PC-3 (cell line): ENCODE data around the gene TMEM192. TPM values are rescaled to one million over a fixed set of nuclear protein-coding genes. Genes with fewer than 3 reads are reported as not detected.

Experiments
- ATAC-seq: fragments of 200-7000 bp; cut with Tn5 transposase; 2 replicates; pipeline ENCODE4 v1.9.1; 2020; ENCODE audit warnings: mild to moderate bottlenecking, moderate library complexity
- BruUV-seq: library from RNA; stranded (reverse); fragments of 400-500 nt; replicated peaks from 2 replicates; lab custom pipeline; 2021; lab: Mats Ljungman, UMichigan
- CTCF ChIA-PET: fragments of 300-600 bp; sonication (Branson Sonifier 250); formaldehyde crosslinking; loops from one replicate; lab custom pipeline; 2022; ENCODE audit warnings: antibody characterized with exemption; lab: Charles Lee
- POLR2A ChIA-PET: fragments of 300-600 bp; sonication (Branson Sonifier 250); formaldehyde crosslinking; loops from one replicate; lab custom pipeline; 2022; ENCODE audit warnings: antibody characterized with exemption; ENCODE audit not compliant: unreplicated experiment; lab: Charles Lee
- DNase-seq: peaks from one replicate; pipeline ENCODE4 v3.0.0-alpha.2; 2015
- H2AFZ ChIP-seq: fragments of 300-600 bp; sonication (generic); 2 replicates; pipeline ENCODE4 v1.6.0; 2016; ENCODE audit warnings: antibody characterized with exemption, low read length
- H3F3A ChIP-seq: fragments of 300-600 bp; sonication (generic); one replicate; pipeline ENCODE4 v1.6.0; 2017; ENCODE audit warnings: antibody characterized with exemption, low read length, control low read depth, mild to moderate bottlenecking; ENCODE audit not compliant: unreplicated experiment
- H3K27ac ChIP-seq: fragments of 300-600 bp; sonication (generic); 2 replicates; pipeline ENCODE4 v1.5.1; 2016; ENCODE audit warnings: mild to moderate bottlenecking, low read length
- H3K27me3 ChIP-seq: fragments of 300-600 bp; sonication (generic); 2 replicates; pipeline ENCODE4 v1.6.1; 2016; ENCODE audit warnings: low read length, mixed read lengths
- H3K36me3 ChIP-seq: fragments of 300-600 bp; sonication (generic); 2 replicates; pipeline ENCODE4 v1.6.1; 2016; ENCODE audit warnings: low read depth, mixed run types, low read length, mixed read lengths
- H3K4me1 ChIP-seq: fragments of 300-600 bp; sonication (generic); 2 replicates; pipeline ENCODE4 v1.5.1; 2016; ENCODE audit warnings: low read length; ENCODE audit not compliant: insufficient read depth
- H3K4me2 ChIP-seq: fragments of 300-600 bp; sonication (generic); 2 replicates; pipeline ENCODE4 v1.6.0; 2016; ENCODE audit warnings: low read length
- H3K4me3 ChIP-seq: fragments of 300-600 bp; sonication (generic); 2 replicates; pipeline ENCODE4 v1.5.1; 2016; ENCODE audit warnings: mild to moderate bottlenecking, low read length, mixed read lengths
- H3K79me2 ChIP-seq: fragments of 300-600 bp; sonication (generic); 2 replicates; pipeline ENCODE4 v1.6.1; 2017; ENCODE audit warnings: low read length, mixed read lengths
- H3K9ac ChIP-seq: fragments of 300-600 bp; sonication (generic); 2 replicates; pipeline ENCODE4 v1.6.0; 2016; ENCODE audit warnings: mild to moderate bottlenecking, low read length
- H3K9me2 ChIP-seq: fragments of 300-600 bp; sonication (generic); replicated peaks from 2 replicates; pipeline ENCODE4 v1.6.1; 2016; ENCODE audit warnings: mixed run types, low read length, mixed read lengths
- H3K9me3 ChIP-seq: fragments of 300-600 bp; sonication (generic); 2 replicates; pipeline ENCODE4 v1.6.1; 2016; ENCODE audit warnings: low read length, mixed read lengths
- H4K20me1 ChIP-seq: fragments of 300-600 bp; sonication (generic); 2 replicates; pipeline ENCODE4 v1.6.1; 2016; ENCODE audit warnings: low read length, mixed read lengths
- EZH2 ChIP-seq: fragments of 300-600 bp; sonication (generic); IDR thresholded peaks from one replicate; pipeline ENCODE4 v1.6.1; 2017; ENCODE audit warnings: antibody characterized with exemption, mild to moderate bottlenecking, low read length; ENCODE audit not compliant: unreplicated experiment
- EZH2phosphoT487 ChIP-seq: fragments of 300-600 bp; sonication (generic); IDR thresholded peaks from 2 replicates; pipeline ENCODE4 v1.6.1; 2018; ENCODE audit warnings: mild to moderate bottlenecking, antibody characterized with exemption, low read length, borderline replicate concordance
- intact Hi-C: fragments of 100-400 bp; cut with micrococcal nuclease; formaldehyde crosslinking; loops from 2 replicates; pipeline ENCODE4 v1.9.0; 2023
- total RNA-seq: library from RNA; depleted of rRNA; stranded (reverse); fragments of >200 nt; gene quantifications from 2 replicates; pipeline ENCODE4 v1.2.3, GENCODE V29; 2014
- TF ChIP-seq, protein P1 (sequence below): fragments of 300-600 bp; sonication (generic); conservative IDR thresholded peaks from 2 replicates; pipeline ENCODE4 v1.5.1; 2017; ENCODE audit warnings: antibody characterized with exemption, low read depth, mild to moderate bottlenecking, low read length

Gene TMEM192
- total RNA-seq, 1 experiment from 2014 or later, result 7.4 TPM

DNA sequence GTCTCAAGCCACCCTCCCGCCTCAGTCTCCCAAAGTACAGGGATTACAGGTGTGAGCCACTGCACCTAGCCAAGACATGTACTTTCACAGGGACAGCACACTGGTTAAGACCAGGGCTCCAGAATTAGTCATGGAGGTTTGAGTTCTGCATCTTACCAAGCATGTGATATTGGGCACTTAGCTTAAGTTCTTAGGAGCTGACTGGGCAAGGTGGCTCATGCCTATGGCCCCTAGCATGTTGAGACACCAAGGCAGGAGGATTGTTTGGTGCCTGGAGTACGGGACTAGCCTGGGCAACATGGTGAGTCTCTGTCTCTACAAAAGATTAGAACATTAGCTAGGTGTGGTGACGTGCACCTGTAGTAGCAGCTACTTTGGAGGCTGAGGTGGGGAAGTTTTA, 2.6 kb upstream of the TMEM192 start:
- Histone ChIP-seq H2AFZ (no peak overlapping the region), H3K4me1 (0 out of 2 replicates have a peak, but pooled peaks cover 5% of the 10 kb centered on the region), H3K9me3 (no peaks in the 10 kb centered on the region), H3K27ac (no peak overlapping the region), H3K9ac (no peak overlapping the region), H4K20me1 (no peaks in the 10 kb centered on the region), H3K79me2 (peaks cover 7% of the 10 kb centered on the region), H3K9me2 (no peaks in the 10 kb centered on the region), H3K36me3 (no peaks in the 10 kb centered on the region), H3F3A (no peaks in the 10 kb centered on the region), H3K4me2 (no peak overlapping the region), H3K4me3 (no peak overlapping the region), H3K27me3 (no peaks in the 10 kb centered on the region)
- no peak for TF ChIP-seq EZH2phosphoT487
- ATAC-seq (no peak), DNase-seq (no peak)
- ChIA-PET POLR2A (no interaction called here), CTCF (no interaction called here)
- no TSS peak for BruUV-seq
- intact Hi-C loops, result no loop called here

DNA sequence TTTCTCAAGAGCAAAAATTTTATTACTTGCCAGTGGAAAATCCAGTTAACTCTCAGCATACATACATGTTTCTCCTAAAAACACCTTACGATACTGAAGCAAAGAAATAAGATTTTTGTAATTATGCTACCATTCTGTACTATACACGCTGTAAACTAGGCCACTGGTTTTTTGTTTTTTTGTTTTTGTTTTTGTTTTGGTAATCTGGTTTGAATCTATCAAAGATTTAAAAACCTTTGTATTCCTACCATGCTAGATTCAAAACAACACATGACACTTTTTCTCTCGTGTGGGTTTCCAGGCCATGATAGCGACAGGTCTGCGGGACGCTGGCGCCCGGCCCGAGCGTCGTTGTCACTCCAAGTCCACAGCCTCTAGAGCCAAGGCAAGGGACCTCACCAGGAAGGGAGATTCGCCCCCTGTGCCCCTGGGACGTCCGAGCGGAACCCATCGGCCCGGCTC, 723 bp downstream of the TMEM192 start:
- Histone ChIP-seq H3K27ac (no peak overlapping the region), H3K36me3 (no peaks in the 10 kb centered on the region), H2AFZ (peak overlapping the region; percentile 96), H4K20me1 (no peaks in the 10 kb centered on the region), H3K9ac (peak overlapping the region; percentile 85), H3K4me3 (peak overlapping the region; percentile 95), H3K27me3 (no peaks in the 10 kb centered on the region), H3K79me2 (peaks cover 7% of the 10 kb centered on the region), H3K9me3 (no peaks in the 10 kb centered on the region), H3K4me1 (0 out of 2 replicates have a peak, but pooled peaks cover 5% of the 10 kb centered on the region), H3K4me2 (peak overlapping the region; percentile 99), H3F3A (no peaks in the 10 kb centered on the region), H3K9me2 (no peaks in the 10 kb centered on the region)
- BruUV-seq, result no TSS peak
- intact Hi-C loops, result loop anchor here (5.0 kb wide), 1 partner anchor 215 kb away; the partner anchor contains the start of gene MSMO1
- ChIA-PET POLR2A (interaction anchor here (0.7 kb wide), 1 partner anchor 387 kb away, joined by 3 read pairs; no protein-coding TSS in a partner anchor), CTCF (no interaction called here)
- ATAC-seq (no peak), DNase-seq (peak; percentile 30)
- TF ChIP-seq EZH2, result no peak

DNA sequence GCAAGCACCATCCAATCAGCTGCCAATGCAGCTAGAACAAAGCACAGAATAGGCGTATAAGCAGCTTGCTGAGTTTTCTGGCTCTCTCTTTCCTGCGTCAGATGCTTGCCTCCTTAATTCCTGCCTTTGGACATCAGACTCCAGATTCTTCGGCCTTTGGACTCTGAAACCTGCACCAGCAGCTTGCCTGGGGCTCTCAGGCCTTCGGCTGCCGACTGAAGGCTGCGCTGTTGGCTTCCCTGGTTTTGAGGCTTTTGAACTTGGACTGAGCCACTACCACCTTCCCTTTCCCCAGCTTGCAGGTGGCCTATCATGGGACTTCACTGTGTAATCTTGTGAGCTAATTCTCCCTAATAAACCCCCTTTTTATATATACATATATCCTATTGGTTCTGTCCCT, 6.1 kb downstream of the TMEM192 start:
- BruUV-seq, result no TSS peak
- Histone ChIP-seq H4K20me1 (no peaks in the 10 kb centered on the region), H3K79me2 (peaks cover under 1% of the 10 kb centered on the region; the same call in 1 of the 2 replicates), H3K4me3 (no peak overlapping the region), H3K4me2 (no peak overlapping the region), H3F3A (no peaks in the 10 kb centered on the region), H3K9ac (no peak overlapping the region), H3K27ac (no peak overlapping the region), H3K9me3 (no peaks in the 10 kb centered on the region), H3K4me1 (no peaks in the 10 kb centered on the region), H3K36me3 (no peaks in the 10 kb centered on the region), H3K9me2 (no peaks in the 10 kb centered on the region), H2AFZ (no peak overlapping the region), H3K27me3 (no peaks in the 10 kb centered on the region)
- no peak for TF ChIP-seq EZH2
- no peak for TF ChIP-seq EZH2phosphoT487
- TF ChIP-seq, protein P1, sequence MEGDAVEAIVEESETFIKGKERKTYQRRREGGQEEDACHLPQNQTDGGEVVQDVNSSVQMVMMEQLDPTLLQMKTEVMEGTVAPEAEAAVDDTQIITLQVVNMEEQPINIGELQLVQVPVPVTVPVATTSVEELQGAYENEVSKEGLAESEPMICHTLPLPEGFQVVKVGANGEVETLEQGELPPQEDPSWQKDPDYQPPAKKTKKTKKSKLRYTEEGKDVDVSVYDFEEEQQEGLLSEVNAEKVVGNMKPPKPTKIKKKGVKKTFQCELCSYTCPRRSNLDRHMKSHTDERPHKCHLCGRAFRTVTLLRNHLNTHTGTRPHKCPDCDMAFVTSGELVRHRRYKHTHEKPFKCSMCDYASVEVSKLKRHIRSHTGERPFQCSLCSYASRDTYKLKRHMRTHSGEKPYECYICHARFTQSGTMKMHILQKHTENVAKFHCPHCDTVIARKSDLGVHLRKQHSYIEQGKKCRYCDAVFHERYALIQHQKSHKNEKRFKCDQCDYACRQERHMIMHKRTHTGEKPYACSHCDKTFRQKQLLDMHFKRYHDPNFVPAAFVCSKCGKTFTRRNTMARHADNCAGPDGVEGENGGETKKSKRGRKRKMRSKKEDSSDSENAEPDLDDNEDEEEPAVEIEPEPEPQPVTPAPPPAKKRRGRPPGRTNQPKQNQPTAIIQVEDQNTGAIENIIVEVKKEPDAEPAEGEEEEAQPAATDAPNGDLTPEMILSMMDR, result no peak
- CTCF ChIA-PET, result no interaction called here
- intact Hi-C loops, result no loop called here
- POLR2A ChIA-PET, result no interaction called here
- ATAC-seq, result no peak
- no peak for DNase-seq

DNA sequence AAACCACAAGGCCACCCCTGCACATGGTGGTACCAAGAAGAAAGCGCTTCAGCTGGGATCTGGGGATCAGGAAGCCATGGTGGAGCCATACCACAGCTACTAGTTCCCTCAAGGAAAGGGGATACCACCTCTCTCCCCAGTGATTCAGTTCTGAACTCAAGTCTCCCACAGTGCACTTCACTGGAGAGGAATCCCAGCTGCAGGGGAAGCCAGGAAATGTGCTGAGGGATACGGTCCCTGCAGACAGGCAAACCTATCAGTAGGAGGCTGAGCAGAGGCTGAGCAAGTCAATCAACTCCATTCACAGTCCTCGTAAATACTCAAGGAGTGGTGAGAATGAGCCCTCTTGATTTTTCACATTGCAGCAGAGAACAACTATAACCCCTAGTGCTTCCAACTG, 11.0 kb downstream of the TMEM192 start:
- H3F3A ChIP-seq, result no peaks in the 10 kb centered on the region
- BruUV-seq, result no TSS peak
- H3K27me3 ChIP-seq, result no peaks in the 10 kb centered on the region
- no peaks in the 10 kb centered on the region for H3K9me3 ChIP-seq
- H3K79me2 ChIP-seq, result no peaks in the 10 kb centered on the region
- ChIA-PET CTCF (no interaction called here), POLR2A (no interaction called here)
- H3K4me3 ChIP-seq, result no peak overlapping the region
- no peaks in the 10 kb centered on the region for H4K20me1 ChIP-seq
- H3K9ac ChIP-seq, result no peak overlapping the region
- no peak overlapping the region for H2AFZ ChIP-seq
- H3K4me1 ChIP-seq, result no peaks in the 10 kb centered on the region
- intact Hi-C loops, result no loop called here
- TF ChIP-seq EZH2phosphoT487 (no peak), EZH2 (no peak)
- TF ChIP-seq, protein P1, result no peak
- no peak for DNase-seq
- H3K27ac ChIP-seq, result no peak overlapping the region
- no peaks in the 10 kb centered on the region for H3K36me3 ChIP-seq
- no peak overlapping the region for H3K4me2 ChIP-seq
- no peak for ATAC-seq
- H3K9me2 ChIP-seq, result no peaks in the 10 kb centered on the region
